Limb (tissue), 2 donors: Measurements from ENCODE around the gene KIN.
"Not testable (repeated sequence)": the region's sequence is repeated elsewhere in the genome, so short reads cannot be mapped to it uniquely, and the experiment has no call there.

Source experiments
- DNase-seq, 2 donors: peaks; one replicate each; pipeline ENCODE4 v3.0.0-alpha.2; 2016; ENCODE audit errors: extremely low spot score in 2 of 2

Gene KIN

GRCh38 chr10:7795605-7796004, 7.8 kb upstream of the KIN start:
- no peak for DNase-seq

- DNase-seq = no peak
Measured at GRCh38 chr10:7794251-7795026, 6.6 kb upstream of the KIN start.

- DNase-seq = no peak
Measured at GRCh38 chr10:7792541-7792940, 4.7 kb upstream of the KIN start.

GRCh38 chr10:7789390-7789789, 1.6 kb upstream of the KIN start:
- no peak for DNase-seq

- no peak for DNase-seq
Measured at GRCh38 chr10:7788639-7789286, 970 bp upstream of the KIN start.

- no peak for DNase-seq
Measured at GRCh38 chr10:7787150-7787856, 490 bp downstream of the KIN start.

- DNase-seq = no peak
Measured at GRCh38 chr10:7786430-7786829, 1.4 kb downstream of the KIN start.

GRCh38 chr10:7782194-7782593, 5.6 kb downstream of the KIN start:
- DNase-seq = not testable (repeated sequence)

GRCh38 chr10:7776777-7777176, 11.0 kb downstream of the KIN start:
- DNase-seq = no peak

GRCh38 chr10:7773845-7774801, 13.7 kb downstream of the KIN start:
- DNase-seq = no peak

- no peak for DNase-seq
Measured at GRCh38 chr10:7768417-7768816, 19.4 kb downstream of the KIN start.

- DNase-seq = no peak
Measured at GRCh38 chr10:7767209-7767608, 20.6 kb downstream of the KIN start.

- DNase-seq = no peak
Measured at GRCh38 chr10:7766241-7766640, 21.6 kb downstream of the KIN start.

GRCh38 chr10:7763929-7764328, 23.9 kb downstream of the KIN start:
- no peak for DNase-seq

- DNase-seq = no peak
Measured at GRCh38 chr10:7756360-7756992, 31.3 kb downstream of the KIN start.

- no peak for DNase-seq
Measured at GRCh38 chr10:7755103-7755502, 32.7 kb downstream of the KIN start.

- DNase-seq = no peak
Measured at GRCh38 chr10:7752251-7752650, 35.5 kb downstream of the KIN start.

- DNase-seq = no peak
Measured at GRCh38 chr10:7750222-7750621, 37.6 kb downstream of the KIN start.

GRCh38 chr10:7748637-7749036, 39.2 kb downstream of the KIN start:
- DNase-seq = not testable (repeated sequence)

- DNase-seq = no peak
Measured at GRCh38 chr10:7744307-7744706, 43.5 kb downstream of the KIN start.
